T-helper 1 cell treated with Interleukin-12 subunit alpha and Interleukin-12 subunit beta and Interleukin-4 antibody, amounts not matched to agents 30 ng/mL and 1 ng/mL, for 36 hours (primary cell): ENCODE results near the gene MMP14. TPM values are rescaled to one million over a fixed set of nuclear protein-coding genes. Genes with fewer than 3 reads are reported as not detected.

Experiments used
- intact Hi-C: fragments of 100-400 bp; cut with micrococcal nuclease; formaldehyde crosslinking; loops from one replicate; pipeline ENCODE4 v1.15.1; 2024
- total RNA-seq: library from RNA; stranded (reverse); gene quantifications from 2 replicates; pipeline ENCODE4 v1.2.3, GENCODE V29; 2022

The MMP14 gene
- total RNA-seq, 1 donor from 2014 or later = 2.1 TPM

DNA sequence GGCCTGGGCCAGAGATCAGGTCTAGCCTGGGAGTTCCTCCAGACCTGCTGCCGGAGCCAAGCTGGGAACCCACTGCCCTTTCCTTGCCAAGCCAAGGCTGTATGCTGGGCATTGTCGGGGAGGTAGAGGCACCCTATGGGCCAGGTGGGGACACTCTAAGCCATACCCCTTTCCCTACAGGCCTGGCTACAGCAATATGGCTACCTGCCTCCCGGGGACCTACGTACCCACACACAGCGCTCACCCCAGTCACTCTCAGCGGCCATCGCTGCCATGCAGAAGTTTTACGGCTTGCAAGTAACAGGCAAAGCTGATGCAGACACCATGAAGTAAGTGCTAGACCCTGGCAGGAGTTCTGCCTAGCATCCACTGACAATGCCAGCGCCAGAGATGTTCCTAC, 4.9 kb downstream of the MMP14 start:
- intact Hi-C loops = no loop called here

DNA sequence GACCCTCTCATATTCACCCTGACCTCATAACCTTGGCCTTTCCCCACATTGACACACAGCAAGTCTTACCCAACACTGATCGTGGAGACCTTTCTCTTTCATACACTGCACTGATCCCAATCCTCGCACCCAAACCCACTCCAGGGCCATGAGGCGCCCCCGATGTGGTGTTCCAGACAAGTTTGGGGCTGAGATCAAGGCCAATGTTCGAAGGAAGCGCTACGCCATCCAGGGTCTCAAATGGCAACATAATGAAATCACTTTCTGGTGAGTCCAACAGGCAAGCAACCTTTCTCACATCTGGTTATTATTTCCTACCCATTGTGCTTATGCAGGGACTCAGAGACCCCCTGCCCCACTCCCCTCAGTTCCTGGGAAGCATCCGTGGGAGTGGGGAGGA, 5.4 kb downstream of the MMP14 start:
- intact Hi-C loops = no loop called here

DNA sequence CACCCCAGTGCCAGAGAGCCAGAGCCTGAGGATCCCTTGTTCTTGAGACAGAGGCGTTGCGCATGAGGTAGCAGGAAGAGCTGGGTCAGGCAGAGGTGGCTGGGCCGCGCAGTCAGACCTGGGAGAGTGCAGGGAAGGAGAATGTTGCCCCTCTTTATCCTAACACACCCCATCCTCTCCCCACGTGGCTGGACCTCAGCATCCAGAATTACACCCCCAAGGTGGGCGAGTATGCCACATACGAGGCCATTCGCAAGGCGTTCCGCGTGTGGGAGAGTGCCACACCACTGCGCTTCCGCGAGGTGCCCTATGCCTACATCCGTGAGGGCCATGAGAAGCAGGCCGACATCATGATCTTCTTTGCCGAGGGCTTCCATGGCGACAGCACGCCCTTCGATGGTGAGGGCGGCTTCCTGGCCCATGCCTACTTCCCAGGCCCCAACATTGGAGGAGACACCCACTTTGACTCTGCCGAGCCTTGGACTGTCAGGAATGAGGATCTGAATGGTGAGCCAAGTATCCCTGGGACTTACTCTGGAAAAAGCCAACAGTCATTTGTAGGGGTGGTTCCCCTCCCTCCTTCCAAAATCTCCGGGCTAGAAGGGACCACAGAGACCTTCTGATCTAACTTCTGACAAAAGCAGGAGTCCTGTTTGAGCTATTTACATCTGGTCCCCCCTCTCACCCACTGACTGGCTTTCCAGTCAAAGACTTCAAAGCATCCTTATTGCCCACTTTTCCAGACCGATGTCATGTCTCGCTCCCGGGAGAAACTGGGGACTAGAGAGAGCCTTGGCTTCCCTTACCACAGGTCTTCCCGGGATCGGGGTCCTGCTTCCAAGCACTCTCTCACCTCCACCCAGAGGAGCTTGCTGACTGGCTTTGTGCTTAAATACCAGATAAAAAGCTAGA, 6.1 kb downstream of the MMP14 start:
- intact Hi-C loops = no loop called here

DNA sequence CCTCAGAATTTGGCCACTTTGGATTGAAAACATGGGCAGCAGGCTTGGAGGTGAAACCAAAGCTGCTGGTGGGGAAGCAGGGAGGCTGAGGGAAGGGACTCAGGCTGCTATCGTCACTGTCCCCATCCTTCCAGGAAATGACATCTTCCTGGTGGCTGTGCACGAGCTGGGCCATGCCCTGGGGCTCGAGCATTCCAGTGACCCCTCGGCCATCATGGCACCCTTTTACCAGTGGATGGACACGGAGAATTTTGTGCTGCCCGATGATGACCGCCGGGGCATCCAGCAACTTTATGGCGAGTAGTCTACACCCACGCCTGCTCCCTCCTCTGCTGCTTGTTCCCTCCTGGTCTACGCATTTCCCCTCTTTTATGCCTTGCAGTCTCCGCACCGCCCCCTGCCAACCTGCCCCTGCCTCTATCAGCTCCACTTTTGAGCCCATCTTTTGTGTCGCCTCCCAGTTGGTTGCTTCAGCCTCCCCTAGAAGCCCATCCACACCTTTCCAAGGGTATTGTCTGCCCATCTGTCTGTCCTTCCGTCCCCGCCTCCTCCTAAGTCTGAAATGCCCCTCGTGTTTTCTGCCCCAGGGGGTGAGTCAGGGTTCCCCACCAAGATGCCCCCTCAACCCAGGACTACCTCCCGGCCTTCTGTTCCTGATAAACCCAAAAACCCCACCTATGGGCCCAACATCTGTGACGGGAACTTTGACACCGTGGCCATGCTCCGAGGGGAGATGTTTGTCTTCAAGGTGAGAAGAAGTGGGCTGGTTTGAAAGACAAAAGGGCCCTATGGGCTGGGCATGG, 6.9 kb downstream of the MMP14 start:
- intact Hi-C loops = no loop called here

DNA sequence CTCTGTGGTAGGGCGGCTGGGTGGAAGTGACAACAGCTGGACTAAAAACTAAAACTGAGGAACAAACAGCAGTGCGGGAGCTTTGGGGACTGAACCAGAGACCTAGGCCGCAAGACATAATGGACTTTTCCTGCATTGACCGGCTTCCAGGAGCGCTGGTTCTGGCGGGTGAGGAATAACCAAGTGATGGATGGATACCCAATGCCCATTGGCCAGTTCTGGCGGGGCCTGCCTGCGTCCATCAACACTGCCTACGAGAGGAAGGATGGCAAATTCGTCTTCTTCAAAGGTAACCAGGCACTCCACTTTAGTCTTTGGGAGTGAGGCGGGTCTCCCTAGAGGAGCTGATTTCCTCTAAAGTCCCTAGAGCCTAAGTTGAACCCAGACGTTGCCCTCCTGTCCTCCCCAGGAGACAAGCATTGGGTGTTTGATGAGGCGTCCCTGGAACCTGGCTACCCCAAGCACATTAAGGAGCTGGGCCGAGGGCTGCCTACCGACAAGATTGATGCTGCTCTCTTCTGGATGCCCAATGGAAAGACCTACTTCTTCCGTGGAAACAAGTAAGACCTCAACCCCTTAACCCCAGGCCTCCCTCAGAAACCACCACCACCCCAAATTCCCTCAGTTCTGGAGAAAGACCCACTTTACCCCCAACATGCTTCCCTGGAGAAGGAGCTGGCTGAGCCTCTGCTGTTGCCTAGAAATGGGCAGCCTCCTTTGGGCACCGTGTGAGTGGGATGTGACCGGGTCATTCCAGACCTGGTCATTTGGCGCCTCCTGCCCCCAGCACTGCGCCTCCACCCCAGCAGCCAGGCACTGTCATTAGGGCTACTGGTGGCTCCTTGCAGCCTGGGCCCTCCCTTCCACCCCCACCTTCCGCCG, 8.1 kb downstream of the MMP14 start:
- intact Hi-C loops = no loop called here

DNA sequence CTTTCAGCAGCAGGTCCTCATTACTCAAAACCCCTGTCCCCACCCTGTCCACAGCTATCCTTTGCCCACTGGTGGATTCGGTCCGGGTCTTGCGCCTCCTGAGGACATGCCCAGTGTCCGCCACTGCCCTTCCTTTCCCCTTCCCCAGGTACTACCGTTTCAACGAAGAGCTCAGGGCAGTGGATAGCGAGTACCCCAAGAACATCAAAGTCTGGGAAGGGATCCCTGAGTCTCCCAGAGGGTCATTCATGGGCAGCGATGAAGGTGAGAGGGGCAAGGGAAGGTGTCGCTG, 8.7 kb downstream of the MMP14 start:
- intact Hi-C loops = no loop called here

DNA sequence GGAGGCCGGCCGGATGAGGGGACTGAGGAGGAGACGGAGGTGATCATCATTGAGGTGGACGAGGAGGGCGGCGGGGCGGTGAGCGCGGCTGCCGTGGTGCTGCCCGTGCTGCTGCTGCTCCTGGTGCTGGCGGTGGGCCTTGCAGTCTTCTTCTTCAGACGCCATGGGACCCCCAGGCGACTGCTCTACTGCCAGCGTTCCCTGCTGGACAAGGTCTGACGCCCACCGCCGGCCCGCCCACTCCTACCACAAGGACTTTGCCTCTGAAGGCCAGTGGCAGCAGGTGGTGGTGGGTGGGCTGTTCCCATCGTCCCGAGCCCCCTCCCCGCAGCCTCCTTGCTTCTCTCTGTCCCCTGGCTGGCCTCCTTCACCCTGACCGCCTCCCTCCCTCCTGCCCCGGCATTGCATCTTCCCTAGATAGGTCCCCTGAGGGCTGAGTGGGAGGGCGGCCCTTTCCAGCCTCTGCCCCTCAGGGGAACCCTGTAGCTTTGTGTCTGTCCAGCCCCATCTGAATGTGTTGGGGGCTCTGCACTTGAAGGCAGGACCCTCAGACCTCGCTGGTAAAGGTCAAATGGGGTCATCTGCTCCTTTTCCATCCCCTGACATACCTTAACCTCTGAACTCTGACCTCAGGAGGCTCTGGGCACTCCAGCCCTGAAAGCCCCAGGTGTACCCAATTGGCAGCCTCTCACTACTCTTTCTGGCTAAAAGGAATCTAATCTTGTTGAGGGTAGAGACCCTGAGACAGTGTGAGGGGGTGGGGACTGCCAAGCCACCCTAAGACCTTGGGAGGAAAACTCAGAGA, 9.6 kb downstream of the MMP14 start:
- intact Hi-C loops = no loop called here

DNA sequence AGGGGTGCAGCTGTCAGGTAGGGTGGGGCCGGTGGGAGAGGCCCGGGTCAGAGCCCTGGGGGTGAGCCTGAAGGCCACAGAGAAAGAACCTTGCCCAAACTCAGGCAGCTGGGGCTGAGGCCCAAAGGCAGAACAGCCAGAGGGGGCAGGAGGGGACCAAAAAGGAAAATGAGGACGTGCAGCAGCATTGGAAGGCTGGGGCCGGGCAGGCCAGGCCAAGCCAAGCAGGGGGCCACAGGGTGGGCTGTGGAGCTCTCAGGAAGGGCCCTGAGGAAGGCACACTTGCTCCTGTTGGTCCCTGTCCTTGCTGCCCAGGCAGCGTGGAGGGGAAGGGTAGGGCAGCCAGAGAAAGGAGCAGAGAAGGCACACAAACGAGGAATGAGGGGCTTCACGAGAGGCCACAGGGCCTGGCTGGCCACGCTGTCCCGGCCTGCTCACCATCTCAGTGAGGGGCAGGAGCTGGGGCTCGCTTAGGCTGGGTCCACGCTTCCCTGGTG, 10.5 kb downstream of the MMP14 start:
- intact Hi-C loops = no loop called here

DNA sequence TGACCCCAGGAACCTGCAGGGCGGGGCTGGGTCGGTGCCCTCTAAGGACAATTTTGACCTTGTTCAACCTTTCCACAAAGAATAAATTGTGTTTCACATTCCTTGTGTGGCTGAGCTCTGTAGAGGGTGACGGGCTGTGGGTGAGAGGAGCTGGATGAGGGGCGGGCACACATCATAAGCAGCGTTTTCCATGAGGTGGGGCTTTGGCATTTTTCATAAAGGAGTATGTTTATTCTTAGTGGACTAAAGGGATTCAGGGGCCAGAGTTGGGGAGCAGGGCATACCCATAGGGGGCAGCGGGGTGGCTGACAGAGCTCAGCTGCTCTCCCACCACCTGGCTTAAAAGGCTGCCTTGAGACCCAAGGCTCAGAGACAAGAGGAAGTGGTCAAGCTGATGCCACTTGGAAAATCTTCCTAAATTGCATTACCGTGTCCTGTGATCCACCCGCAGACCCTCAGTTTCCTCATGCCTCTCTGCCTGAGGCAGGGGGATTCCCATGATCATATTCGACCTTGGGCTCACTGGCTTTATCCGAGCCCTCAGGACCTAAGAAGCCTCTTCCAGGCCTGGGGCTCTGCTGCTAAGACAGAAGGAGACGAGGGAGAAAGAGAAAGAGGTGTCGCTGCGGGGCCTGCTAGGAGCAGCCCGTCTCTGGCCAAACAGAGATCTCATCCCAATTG, 11.4 kb downstream of the MMP14 start:
- intact Hi-C loops = no loop called here

DNA sequence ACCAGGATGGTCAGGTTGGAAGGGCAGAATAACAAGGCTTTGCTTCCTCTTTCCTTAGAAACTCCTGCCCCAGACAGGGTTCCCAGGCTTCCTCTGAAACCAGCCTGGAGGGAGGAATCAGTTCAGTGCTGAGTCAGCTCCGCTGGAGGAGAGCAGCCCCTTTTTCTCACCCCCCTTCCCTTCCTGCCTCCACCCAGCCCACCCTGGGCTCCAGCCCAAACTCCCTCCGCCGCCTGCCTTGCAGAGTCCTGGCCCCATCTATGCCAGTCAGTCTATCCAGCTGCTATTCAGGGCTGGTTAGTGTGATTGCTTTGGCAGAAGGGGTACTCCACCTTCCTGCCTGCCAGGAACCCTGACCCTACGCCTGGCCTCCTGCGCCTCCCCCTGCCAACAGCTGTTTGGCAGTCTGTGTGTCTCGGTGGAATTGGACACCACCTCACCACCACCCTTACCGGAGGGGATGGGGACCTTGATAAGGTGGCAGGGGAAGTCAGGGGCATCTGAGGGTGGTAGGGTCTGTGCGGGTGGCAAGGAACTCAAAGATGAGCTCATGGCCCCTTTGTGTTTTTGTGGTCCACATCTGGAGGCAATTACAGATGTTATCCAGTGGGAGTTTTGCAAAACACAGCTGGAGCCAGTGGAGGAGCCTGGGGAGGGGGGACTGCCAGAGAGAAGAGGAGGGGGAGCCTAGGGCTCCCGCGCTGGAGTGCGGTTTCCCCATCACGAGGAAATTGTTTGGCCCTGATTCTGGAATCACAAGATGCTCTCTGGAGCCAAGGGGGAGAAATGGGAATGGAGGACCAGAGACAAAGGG, 12.2 kb downstream of the MMP14 start:
- intact Hi-C loops = no loop called here

DNA sequence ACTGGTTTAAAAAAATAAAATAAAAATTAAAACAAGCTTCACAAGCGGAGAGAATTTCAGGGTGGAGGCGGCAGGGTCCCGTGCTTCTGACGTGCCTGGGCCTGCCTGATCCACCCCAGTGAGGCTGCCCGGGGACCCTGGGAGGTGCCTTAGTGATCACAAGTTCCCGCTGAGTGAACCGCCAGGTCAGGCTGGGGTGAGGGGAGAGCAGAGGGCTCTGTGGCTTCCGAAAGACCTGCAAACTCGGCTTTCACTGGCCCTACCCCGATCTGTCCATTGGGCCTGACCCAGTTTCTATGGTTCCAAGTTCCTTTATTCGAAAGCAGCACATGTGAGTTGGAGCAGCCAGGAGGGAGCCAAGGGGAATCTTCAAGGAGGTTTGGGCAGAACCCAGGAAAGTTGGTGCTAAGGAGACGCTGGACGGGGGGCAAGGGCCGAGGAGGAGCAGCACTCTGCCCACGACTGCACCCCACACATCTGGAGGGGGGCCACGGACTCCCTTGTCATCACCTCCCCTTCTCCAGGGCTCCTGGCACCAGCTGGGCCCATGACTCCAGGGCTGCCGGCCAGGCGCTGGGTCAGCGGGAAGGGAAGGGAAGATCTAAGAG, 12.9 kb downstream of the MMP14 start:
- intact Hi-C loops = no loop called here

DNA sequence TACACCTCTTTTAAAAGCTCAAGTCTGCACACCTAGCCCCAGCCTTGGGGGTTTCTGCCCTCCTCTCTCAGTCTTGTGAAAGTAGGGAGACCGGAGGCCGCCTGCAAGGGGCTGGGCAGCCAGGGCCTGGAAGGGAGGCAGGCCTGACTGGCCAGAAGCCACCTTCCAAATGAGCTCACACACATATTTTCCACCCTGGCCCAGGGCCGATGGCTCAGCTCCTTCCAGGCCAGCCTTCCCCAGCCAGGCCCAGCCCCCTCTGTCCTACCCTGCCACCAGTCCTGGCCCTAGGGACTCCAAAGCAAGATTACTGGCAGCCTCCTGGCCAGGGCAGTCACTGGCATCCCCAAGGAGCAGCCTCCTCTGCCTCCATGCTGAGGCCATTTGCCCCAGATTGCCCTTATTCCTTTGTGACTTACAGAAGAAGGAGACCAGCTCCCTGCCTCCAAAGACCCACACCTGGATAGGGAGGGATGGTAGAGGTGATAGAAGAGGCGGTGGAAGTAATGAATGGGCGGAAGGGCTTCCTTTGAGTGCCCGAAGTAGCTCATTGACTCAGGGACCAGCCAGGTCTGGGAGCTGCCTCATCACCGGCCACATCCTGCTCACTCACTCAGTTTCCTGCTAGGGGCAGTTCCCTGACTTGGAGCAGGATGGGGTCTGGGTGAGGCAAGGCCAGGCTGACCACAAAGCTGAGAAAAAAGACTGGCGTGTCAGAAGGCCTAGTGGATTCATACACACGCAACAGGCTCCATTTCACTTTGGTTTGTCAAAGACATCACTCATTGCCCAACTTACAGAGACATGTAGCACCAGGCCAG, 14.8 kb downstream of the MMP14 start:
- intact Hi-C loops = loop anchor here (5.0 to 10.0 kb wide), 5 partner anchors 264 to 1006 kb away; partner anchors contain the start of gene DAD1

DNA sequence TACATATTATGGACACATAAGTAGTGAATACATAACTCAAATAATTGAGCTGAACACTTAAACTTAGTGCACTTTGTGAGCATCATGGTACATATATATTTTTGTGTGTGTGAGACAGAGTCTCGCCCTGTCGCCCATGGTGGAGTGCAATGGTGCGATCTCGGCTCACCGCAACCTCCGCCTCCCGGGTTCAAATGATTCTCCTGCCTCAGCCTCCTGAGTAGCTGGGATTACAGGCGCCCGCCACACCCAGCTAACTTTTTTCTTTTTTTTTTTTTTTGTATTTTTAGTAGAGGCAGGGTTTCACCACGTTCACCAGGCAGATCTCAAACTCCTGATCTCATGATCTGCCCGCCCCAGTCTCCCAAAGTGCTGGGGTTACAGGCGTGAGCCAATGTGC, 15.8 kb downstream of the MMP14 start:
- intact Hi-C loops = loop anchor here (2.0 to 10.0 kb wide), 6 partner anchors 265 to 1007 kb away; partner anchors contain the start of gene DAD1

DNA sequence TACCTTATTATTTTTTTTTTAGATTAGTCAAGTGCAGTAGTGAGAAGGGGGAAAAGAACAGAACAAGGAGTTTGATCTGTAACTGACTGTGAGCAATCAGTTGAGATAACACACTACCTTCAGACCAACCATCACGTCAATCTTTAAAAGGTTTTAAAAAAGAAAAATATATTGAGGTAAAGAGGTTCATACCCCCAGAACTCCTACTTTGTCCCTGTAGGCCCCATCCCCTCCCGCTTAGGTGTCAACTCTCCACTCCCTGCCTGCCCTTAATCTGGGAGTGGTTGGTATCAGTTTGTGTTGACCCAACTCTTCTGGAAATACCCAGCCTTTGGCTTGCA, 16.2 kb downstream of the MMP14 start:
- intact Hi-C loops = loop anchor here (2.0 to 10.0 kb wide), 6 partner anchors 265 to 1008 kb away; partner anchors contain the start of gene DAD1

DNA sequence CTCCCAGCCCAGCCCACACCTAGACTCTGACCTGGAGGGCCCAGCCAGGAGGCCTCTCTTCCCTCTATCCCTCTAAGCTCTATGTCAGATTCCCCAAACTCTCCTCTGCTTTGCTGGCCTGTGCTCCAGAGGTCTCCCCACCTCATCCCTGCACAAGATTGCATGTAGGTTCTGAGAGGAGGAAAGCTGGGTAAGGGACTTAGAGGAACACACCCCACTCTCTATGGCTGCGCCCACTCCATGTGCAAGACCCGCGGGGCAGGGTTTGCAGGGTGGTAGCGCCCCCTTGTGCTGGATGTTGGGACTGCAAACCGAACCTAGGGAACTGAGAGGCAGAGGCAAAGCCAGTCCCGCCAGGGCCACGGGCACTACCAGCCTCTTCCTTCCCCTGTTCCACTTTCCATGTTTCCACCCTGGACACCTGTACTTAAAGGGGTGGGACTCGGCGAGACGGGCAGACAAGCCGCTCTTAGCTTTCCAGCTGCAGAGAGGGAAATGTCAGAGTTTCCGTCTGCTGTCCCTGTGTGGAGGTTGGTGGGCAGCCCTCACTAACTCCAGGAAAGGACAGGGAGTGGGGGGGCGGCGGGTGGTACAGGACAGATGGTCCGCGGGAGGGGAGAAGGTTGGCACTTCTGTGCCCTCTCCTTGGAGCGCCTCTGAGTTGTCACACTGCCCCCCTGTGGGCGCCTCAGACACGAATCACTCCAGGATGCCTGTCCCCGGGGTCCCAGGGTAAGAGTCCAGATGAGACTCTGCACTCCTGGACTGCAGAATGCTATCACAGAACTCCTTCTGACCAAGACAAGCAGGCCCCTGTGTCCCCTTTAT, 16.8 kb downstream of the MMP14 start:
- intact Hi-C loops = loop anchor here (1.0 to 10.0 kb wide), 15 partner anchors 19 to 1008 kb away; partner anchors contain the start of genes DAD1, MRPL52, OXA1L and PRMT5

DNA sequence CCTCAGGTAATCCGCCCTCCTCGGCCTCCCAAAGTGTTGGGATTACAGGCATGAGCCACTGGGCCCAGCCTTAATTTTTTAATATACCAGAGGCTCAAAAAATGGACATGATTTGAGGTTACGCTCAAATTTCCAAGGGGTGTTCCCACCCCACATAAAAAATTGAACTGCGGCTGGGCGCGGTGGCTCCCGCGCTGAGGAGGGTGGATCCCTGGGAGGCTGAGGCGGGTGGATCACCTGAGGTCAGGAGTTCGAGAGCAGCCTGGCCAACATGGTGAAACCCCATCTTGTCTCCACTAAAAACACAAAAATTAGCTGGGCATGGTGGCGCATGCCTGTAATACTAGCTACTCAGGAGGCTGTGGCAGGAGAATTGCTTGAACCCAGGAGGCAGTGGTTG, 17.9 kb downstream of the MMP14 start:
- intact Hi-C loops = loop anchor here (5.0 to 10.0 kb wide), 5 partner anchors 267 to 1009 kb away; partner anchors contain the start of gene DAD1
